Measurements from ENCODE around the gene GALNT13.

GALNT13 gene

GRCh38 chr2:153871231-153872221 is at the start of gene GALNT13:
Gene GALNT13 (plus strand): TSS chr2:153871922.
- DNase-seq (ENCODE audit: low read depth), result no peak

- DNase-seq (ENCODE audit: low read depth), result no peak
These were observed 47.8 kb upstream of the GALNT13 start for GRCh38 chr2:153823880-153824279.

- DNase-seq (ENCODE audit: low read depth), result no peak
These were observed 43.4 kb upstream of the GALNT13 start for GRCh38 chr2:153828335-153828734.

GRCh38 chr2:153834662-153835061 is 37.1 kb upstream of the GALNT13 start:
- DNase-seq (ENCODE audit: low read depth), result no peak

GRCh38 chr2:153858250-153858649 is 13.5 kb upstream of the GALNT13 start:
- DNase-seq (ENCODE audit: low read depth), result no peak

- no peak for DNase-seq (ENCODE audit: low read depth)
These were observed 7.7 kb upstream of the GALNT13 start for GRCh38 chr2:153864022-153864421.

GRCh38 chr2:153866595-153866994 is 5.1 kb upstream of the GALNT13 start:
- DNase-seq (ENCODE audit: low read depth), result no peak

- no peak for DNase-seq (ENCODE audit: low read depth)
These were observed 1.4 kb upstream of the GALNT13 start for GRCh38 chr2:153870308-153870707.

- no peak for DNase-seq (ENCODE audit: low read depth)
These were observed 759 bp downstream of the GALNT13 start for GRCh38 chr2:153872311-153873051.

GRCh38 chr2:153873052-153874048 is 1.6 kb downstream of the GALNT13 start:
- no peak for DNase-seq (ENCODE audit: low read depth)

- DNase-seq (ENCODE audit: low read depth), result no peak
These were observed 4.2 kb downstream of the GALNT13 start for GRCh38 chr2:153875801-153876466.

- no peak for DNase-seq (ENCODE audit: low read depth)
These were observed 9.2 kb downstream of the GALNT13 start for GRCh38 chr2:153880926-153881325.

- DNase-seq (ENCODE audit: low read depth), result no peak
These were observed 15.1 kb downstream of the GALNT13 start for GRCh38 chr2:153886833-153887232.

GRCh38 chr2:153890576-153890975 is 18.9 kb downstream of the GALNT13 start:
- DNase-seq (ENCODE audit: low read depth), result no peak

- DNase-seq (ENCODE audit: low read depth), result no peak
These were observed 19.3 kb downstream of the GALNT13 start for GRCh38 chr2:153891051-153891450.

- no peak for DNase-seq (ENCODE audit: low read depth)
These were observed 41.2 kb downstream of the GALNT13 start for GRCh38 chr2:153912798-153913396.

- no peak for DNase-seq (ENCODE audit: low read depth)
These were observed 45.8 kb downstream of the GALNT13 start for GRCh38 chr2:153917570-153917969.

- DNase-seq (ENCODE audit: low read depth), result no peak
These were observed 63.8 kb downstream of the GALNT13 start for GRCh38 chr2:153935511-153935910.

GRCh38 chr2:153939124-153939796 is 67.5 kb downstream of the GALNT13 start:
- DNase-seq (ENCODE audit: low read depth), result no peak

GRCh38 chr2:153940511-153940910 is 68.8 kb downstream of the GALNT13 start:
- no peak for DNase-seq (ENCODE audit: low read depth)
